Hematopoietic multipotent progenitor cell treated with erythropoietin and hydrocortisone succinate and interleukin-3 and kit ligand, for 6 days (in vitro differentiated cells): ENCODE measurements around the gene CRYBG2.
"Not testable (repeated sequence)": the region's sequence is repeated elsewhere in the genome, so short reads cannot be mapped to it uniquely, and the experiment has no call there.

ENCODE experiments used
- DNase-seq: peaks from one replicate; pipeline ENCODE4 v3.0.0-alpha.2; 2015

Gene CRYBG2

GRCh38 chr1:26292735-26293134 is 61.2 kb downstream of the CRYBG2 start:
- DNase-seq = not testable (repeated sequence)

- DNase-seq = no peak
Observed at GRCh38 chr1:26291939-26292338, 62.0 kb downstream of the CRYBG2 start.

- DNase-seq = no peak
Observed at GRCh38 chr1:26291433-26291832, 62.5 kb downstream of the CRYBG2 start.

GRCh38 chr1:26290882-26291261 is 63.1 kb downstream of the CRYBG2 start:
- no peak for DNase-seq

GRCh38 chr1:26290122-26290881 is 63.6 kb downstream of the CRYBG2 start:
- DNase-seq = no peak

GRCh38 chr1:26289158-26290059 is 64.5 kb downstream of the CRYBG2 start:
- peak; percentile 90 for DNase-seq

GRCh38 chr1:26288311-26288941 is 65.5 kb downstream of the CRYBG2 start:
- DNase-seq = peak; percentile 97

- DNase-seq = peak; percentile 26
Observed at GRCh38 chr1:26287811-26288210, 66.1 kb downstream of the CRYBG2 start.

- DNase-seq = peak; percentile 75
Observed at GRCh38 chr1:26287033-26287711, 66.8 kb downstream of the CRYBG2 start.

- DNase-seq = no peak
Observed at GRCh38 chr1:26286064-26286416, 67.9 kb downstream of the CRYBG2 start.

GRCh38 chr1:26285366-26286063 is 68.4 kb downstream of the CRYBG2 start:
- DNase-seq = peak; percentile 72

GRCh38 chr1:26284597-26285347 is 69.2 kb downstream of the CRYBG2 start:
- peak; percentile 99 for DNase-seq

GRCh38 chr1:26283871-26284596 is 69.9 kb downstream of the CRYBG2 start:
- DNase-seq = peak; percentile 8

GRCh38 chr1:26283279-26283853 is 70.6 kb downstream of the CRYBG2 start:
- DNase-seq = peak; percentile 29

- no peak for DNase-seq
Observed at GRCh38 chr1:26282401-26282918, 71.5 kb downstream of the CRYBG2 start.

GRCh38 chr1:26281971-26282370 is 72.0 kb downstream of the CRYBG2 start:
- DNase-seq = no peak

- no peak for DNase-seq
Observed at GRCh38 chr1:26281091-26281958, 72.6 kb downstream of the CRYBG2 start.

- DNase-seq = peak; percentile 52
Observed at GRCh38 chr1:26280333-26281042, 73.4 kb downstream of the CRYBG2 start.
